HG03457 (cell line): ENCODE results near the gene TSPAN14.
"Not testable (repeated sequence)": the region's sequence is repeated elsewhere in the genome, so short reads cannot be mapped to it uniquely, and the experiment has no call there.

Experiments
- ATAC-seq: cut with Tn5 transposase; IDR thresholded peaks from one replicate; pipeline ENCODE4 v1.9.1; 2021; ENCODE audit warnings: moderate number of reproducible peaks; ENCODE audit not compliant: unreplicated experiment

Gene TSPAN14

DNA sequence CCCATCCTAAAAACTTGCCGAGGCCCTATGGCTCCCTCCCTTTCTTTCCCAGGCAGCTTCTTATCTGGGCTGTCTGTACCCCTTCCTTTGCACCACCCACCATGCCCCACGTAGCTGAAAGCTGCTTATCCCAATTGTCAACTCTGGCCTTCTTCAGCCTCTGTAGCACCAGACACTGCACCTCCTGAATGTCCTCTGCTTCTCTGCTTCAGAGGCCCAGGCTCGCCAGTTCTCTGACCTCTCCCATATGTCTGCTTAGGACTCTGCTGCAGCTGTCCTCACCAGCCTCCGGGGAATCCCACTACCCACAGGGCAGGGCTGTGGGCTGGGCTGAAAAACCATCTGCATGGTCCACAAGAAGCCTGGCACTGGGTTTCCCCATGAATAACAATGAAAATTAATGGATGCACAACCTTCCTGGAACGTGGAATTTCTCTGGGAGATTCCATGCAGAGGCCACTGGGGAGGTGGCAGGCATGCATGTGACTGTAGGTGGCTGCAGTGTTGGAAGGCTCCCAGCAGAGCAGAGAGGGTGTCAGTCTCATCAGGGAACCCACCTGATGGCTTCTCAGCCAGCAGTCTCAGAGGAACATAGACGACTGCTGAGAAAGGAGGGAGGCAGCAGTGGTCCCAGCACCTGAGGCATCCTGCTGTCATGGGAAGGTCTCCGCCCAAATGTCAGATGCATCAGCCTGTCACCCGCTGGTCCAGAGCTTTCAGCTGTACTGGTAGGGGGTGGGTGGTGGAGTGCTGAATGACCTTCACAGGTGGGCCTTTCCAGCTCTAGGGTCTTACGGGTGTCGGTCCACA, 66.8 kb downstream of the TSPAN14 start:
- ATAC-seq = no peak

DNA sequence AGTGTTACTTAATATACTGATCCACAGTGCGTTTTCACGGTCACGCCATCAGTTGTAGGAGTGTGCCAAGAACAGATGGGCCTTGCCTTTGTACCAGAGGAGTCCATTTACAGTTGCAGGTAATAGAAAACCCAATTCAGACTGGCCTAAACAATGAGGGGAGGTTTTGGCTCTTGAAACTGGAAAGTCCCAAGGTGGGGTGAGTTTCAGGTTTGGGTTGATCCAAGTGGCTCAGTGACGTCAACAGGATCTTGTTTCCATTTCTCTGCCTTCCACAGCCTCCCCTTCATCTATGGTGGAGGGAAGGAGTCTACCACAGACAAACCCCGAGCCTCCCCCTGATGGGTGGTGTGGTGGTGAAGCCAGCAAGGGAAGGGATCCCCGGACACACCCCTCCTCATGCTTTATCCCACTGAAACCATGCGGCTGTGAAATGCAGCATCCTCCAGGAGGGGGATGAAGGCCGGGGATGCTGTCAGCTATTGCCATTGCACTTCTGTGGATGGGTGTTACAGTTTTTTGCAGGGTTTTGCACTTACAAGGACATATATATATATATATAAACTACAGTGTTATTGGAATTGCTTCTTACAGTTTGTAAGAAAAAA, 68.8 kb downstream of the TSPAN14 start:
- no peak for ATAC-seq

DNA sequence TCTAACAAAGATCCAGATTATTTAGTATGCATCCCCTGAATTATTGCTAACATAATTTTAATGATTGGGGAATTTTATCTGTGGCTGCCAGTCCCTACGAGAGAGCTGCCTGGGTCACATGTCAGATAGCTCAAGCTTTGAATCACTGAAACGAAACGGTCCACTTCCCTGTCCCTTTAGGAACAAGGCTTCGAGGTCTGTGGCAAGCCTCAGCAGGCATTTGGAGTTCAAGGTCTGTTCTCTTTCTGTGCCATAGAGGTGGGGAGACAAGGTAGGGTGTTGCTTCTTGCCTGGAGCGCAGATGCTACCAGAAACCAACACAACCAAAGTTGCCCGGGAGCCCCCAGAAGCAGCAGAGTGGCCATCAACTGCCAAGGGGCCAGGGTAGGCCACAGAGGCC, 69.7 kb downstream of the TSPAN14 start:
- ATAC-seq = no peak

DNA sequence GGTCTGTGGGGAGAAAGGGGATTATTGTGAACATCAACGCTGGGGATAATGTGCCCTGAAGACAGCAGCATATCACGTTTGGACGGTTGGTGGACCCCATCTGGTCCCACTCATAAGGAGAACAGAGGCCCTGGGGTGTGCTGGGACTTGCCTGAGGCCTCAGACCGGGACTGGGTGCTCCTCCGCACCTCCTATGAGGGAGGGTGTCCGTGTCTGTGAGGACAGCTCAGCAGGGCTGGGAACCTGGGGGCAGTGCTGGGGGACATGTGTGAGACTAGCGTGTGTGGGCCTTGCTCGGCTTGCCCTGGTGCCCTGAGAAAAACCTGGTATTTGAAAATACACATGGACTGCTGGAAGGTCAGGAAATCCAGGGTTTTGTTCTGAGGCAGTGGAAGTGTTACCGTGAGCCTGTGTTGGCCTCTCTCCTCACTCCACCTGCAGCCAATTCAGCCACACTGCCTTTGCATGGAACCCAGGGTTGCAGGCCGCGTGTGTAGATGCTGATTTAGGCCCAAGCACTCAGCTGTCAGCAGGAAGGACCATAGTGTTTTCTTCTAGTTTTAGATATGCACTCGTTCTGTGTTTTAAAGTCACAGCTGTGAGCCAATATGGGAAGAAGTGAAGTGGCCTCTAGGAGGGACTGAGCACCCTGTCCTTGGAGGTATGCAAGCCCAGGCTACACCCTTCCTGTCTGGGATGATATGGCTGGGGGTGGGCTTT, 70.2 kb downstream of the TSPAN14 start:
- no peak for ATAC-seq

DNA sequence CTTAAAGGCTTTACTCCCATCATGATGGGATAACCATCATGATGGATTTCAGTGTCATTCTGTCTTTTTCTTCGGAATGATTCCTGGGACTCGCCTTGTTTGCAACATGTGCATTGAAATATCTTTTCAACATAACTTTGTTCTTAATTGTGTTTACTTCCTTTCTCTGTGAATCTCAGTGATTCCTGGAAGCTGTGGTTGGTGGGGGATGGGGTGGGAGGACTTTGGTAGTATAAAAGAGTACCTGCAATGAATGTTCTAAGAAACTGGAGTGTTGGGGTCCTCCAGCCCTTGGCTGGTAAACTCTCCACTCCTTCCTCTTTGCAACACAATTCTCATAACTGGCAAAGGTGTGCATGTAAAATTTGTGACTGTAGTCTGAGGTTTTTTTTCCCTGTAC, 72.1 kb downstream of the TSPAN14 start:
- no peak for ATAC-seq

DNA sequence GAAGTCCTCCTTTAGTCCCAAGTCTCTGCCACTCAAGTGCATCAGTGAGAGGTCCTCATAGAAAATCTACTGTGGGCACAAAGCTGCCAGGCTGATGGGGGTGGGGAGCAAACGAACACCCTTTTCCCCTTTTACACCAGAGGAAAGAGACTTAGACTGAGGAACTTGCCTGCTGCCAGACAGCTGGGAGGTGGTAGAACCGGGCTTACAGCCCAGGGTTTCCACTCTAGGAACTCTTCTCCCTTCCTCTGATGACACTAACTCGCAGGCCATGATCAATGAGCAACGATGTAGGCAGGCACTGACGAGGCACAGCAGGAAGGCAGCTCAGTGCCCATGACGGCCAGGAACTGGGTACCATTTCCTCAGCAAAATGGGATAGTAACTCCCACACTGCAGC, 72.6 kb downstream of the TSPAN14 start:
- ATAC-seq = no peak

DNA sequence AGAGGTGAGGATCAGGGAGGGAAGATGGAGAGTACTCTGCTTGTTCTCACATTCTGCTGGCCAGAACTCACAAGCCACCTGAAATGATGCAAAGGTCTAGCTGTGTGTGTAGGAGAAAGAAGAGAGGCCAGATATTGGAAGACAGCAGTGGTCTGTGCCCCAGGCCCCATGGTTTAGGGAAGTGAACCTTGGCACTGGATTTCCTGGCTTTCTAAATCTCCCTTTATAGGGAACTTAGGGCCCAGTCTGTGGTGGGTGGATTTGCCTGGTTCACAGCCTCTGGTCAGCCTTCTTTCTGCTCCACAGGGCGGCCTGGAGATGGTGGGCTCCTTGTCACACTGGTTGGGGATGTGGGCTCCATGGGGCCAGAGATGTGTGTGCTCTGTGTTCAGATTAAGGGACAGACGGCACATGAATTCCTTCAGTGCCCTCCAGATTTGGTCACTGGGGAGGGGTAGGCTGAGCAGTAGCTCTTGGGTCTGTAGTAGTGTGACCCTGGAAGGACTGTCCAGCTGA, 74.1 kb downstream of the TSPAN14 start:
- ATAC-seq = no peak

DNA sequence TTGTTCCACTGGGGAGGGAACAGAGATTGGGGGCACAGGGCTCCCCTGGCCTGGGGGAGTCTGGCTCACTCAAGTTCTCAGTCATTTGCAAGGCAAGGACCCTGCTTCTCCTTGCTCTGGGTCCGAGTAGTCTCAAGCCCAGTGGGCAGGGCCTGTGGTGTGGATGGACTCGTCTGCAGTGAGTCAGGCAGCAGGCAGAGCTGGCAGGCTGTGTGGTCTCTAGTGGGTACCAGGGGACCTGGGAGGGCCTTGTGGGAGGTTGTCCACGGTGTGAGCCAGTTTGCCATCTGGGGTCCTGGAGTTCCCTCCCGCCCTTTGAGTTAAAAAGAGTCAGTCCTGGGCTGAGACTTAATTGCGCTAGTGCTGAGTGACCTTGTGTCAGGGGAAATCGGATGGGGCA, 74.8 kb downstream of the TSPAN14 start:
- ATAC-seq = no peak

DNA sequence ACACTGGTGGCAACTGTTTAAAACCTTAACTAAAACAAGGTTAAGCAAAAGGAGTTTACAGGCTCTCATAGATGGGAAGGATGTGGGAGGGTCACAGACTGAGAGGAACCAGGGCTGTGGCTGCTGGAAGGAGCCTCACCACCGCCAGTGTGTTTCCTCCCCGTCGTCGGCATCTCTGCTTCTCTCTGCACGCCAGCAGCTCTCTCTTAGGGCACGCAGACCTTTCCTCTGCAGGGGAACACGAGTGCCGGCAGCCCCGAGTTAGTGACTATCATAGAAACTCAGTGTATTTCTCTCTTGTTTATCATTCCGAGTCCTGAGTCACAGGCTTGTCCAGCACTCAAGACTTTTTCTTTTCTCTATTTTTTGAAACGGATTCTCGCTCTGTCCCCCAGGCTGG, 75.5 kb downstream of the TSPAN14 start:
- no peak for ATAC-seq

DNA sequence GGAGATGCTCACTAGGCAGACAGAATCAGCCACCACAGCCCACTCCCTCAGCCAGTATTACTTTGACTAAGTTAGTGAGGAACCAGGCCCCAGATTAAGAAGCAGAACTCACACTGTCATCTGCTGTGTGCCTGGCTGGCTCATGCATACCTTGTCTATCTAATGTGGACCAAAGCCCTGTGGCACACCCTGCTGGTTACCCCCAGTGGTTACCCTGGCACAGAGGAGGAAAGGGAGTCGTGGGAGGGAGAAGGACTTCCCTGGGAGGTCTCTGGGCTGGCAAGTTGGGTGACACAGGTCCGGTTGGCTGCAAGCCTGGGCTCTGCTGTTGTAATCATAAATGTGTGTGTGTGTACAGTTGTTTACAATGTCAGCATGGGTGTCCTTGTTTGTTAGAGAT, 76.1 kb downstream of the TSPAN14 start:
- no peak for ATAC-seq

DNA sequence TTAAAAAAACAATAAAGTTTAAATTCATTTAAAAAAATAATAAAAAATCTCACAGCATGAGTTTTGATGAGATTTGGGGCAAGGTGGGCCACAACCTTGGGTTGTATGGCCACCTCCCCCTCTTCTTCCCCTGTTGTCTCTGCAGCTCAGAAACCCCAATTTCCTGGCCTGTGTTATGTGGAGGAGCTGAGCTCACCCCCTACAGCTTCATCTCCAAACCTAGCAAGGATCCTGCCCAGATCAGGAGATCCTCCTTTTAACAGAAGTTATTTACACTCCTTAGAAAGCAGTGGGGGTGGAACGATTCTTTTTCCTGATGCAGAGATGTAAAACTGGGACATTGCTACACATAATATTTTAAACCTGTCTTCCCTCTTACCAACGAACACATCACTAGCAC, 76.7 kb downstream of the TSPAN14 start:
- no peak for ATAC-seq

DNA sequence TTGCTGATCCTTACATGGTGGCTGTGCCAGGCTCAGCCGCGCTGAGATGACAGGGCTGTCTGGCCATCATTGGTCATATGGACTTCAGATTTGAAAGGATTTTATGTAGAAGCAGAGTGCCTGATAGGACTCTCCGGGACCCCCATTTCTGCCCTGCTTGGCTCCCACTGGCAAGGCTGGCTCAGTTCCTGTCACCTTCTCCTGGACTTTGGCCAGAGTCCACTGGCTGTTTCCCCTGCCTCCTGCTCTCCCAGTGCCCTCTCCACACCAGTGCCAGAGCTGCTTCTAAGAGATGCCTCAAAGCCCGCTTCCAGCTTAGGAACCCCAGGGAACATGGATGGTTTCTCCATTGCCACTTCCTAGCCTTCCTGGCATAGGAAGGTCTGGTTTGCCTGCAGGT, 78.5 kb downstream of the TSPAN14 start:
- ATAC-seq = no peak

DNA sequence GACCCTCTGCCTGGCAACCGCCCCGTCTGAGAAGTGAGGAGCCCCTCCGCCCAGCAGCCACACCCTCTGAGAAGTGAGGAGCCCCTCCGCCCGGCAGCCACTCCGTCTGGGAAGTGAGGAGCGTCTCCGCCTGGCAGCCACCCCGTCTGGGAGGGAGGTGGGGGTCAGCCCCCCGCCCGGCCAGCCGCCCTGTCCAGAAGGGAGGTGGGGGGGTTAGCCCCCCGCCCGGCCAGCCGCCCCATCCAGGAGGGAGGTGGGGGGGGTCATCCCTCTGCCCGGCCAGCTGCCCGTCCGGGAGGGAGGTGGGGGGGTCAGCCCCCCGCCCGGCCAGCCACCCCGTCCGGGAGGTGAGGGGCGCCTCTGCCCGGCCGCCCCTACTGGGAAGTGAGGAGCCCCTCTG, 79.9 kb downstream of the TSPAN14 start:
- ATAC-seq = not testable (repeated sequence)

DNA sequence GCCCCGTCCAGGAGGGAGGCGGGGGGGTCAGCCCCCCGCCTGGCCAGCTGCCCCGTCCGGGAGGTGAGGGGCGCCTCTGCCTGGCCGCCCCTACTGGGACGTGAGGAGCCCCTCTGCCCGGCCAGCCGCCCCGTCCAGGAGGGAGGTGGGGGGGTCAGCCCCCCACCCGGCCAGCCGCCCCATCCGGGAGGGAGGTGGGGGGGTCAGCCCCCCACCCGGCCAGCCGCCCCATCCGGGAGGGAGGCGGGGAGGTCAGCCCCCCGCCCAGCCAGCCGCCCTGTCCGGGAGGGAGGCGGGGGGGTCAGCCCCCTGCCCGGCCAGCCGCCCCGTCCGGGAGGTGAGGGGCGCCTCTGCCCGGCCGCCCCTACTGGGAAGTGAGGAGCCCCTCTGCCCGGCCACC, 80.5 kb downstream of the TSPAN14 start:
- ATAC-seq = not testable (repeated sequence)

DNA sequence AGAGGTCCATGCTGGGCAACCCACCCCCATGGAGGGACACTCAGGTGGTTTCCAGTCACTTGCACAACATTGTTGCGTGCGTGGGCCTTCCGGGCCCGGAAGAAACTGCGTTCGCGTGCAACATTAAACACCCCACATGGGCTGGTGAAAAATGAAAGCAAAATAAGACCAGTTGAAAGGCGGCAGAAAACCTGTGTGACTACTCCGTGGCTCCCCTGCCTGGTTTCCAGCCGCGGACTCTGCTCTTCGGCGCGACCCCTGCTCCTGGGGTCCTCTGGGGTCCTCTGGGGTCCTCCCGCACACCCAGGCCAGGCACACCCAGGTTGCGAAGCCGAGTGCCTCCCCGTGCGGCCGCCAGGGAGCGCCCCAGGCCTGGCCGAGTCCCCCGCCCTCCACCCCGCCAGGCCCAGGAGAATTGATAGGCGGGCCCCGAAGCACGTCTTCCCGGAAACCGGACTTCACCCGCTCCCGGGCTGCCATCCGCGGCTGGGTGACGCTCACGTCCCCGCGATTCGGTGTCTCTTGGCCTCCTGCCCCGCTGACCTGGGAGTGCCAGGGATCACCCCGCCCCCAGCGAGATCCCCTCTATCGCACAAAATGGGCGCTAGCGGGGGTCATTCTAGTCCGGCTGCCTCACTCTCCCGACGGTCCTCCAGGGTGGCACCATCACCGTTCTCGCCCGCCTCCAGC, 81.7 kb downstream of the TSPAN14 start:
- peak; percentile 81 for ATAC-seq

DNA sequence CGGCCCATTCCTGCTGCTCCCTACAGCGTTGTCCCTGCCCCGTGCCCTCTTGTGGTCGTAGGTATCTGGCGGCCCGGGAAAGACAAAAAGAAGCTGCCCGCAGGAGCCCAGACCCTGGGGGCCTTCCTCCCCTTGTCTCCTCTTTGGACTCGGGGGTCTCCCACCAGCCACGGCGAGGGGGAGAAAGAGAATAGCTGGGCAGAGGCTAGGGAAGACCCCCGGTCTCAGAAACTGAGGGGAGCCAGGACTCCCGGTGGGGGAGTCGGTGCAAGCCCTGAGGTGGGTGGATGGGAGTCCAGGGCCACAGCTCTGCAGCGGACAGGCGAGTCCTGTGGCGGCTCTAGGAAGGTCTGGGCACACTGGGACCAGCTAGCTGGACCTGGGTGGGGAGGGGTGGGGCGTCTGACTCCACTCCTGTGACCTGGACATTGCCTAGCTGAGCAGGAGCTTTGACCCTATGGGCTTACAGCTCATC, 82.3 kb downstream of the TSPAN14 start:
- ATAC-seq = no peak

DNA sequence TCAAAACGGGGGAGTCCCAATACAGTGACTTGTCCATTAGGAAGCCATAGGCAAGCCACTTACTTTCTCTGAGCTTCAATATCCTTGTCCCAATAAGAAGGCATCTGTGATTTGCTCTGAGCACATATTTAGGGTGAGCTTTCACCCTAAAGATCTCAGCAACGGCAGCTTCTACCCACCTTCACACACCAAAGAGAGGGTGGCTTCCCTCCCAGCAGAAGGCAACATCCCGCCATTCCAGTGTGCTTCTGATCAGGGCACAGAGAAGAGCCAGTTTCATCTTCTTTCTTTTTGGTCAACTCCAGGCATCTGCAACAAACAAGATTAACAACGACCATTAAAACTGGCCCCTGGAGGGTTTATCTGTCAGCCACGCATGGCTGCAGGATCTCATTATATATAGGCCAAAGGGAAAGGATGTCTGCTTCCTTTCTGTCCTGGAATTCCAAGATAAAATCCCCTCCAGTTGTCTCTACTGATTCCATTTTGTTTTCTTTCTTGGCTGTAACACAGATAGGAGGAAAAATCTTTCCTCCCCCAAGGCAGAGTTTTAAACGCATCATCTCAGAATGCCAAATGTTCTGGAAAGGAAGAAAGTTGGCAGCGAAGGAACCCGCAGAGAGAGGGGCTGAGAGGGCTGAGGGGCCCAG, 83.1 kb downstream of the TSPAN14 start:
- ATAC-seq = no peak

DNA sequence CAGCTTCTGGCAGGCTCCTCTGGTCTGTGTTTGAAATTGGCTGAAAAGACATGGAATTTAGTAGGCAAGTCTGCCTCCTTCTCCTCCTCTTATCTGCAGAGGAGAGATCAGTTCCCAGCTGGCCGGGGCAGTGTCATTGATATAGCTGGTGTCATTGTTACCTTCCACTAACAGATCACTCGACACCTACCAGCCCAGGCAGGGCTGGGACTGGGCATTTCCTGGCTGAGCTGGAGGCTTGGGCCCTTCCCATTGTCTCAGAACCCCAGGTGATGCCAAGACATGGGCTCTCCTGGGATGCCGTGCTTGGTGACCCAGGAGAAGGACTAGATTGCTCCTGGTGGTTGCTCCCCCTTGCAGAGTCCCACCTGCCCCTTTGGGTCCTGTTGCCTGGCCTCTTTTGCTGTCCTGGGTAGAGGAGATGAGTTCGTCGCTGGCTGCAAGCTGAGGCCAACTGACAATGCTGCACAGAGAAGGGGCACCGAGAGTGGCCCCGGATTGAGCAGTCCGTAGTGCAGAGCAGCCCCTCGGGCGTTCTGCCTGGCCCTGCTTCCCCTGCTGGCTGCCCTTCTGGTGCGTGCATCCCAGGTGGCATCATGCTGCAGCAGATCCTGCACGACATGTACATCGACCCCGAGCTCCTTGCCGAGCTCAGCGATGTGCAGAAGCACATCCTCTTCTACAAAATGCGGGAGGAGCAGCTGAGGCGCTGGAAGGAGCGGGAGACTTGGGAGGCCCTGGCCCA, 83.8 kb downstream of the TSPAN14 start, which contains the start of gene SH2D4B:
Gene SH2D4B, plus strand, starts transcription at position 167 of the 745 bp plus-strand sequence. Its CDS starts 430 bp downstream, at position 597.
- no peak for ATAC-seq

DNA sequence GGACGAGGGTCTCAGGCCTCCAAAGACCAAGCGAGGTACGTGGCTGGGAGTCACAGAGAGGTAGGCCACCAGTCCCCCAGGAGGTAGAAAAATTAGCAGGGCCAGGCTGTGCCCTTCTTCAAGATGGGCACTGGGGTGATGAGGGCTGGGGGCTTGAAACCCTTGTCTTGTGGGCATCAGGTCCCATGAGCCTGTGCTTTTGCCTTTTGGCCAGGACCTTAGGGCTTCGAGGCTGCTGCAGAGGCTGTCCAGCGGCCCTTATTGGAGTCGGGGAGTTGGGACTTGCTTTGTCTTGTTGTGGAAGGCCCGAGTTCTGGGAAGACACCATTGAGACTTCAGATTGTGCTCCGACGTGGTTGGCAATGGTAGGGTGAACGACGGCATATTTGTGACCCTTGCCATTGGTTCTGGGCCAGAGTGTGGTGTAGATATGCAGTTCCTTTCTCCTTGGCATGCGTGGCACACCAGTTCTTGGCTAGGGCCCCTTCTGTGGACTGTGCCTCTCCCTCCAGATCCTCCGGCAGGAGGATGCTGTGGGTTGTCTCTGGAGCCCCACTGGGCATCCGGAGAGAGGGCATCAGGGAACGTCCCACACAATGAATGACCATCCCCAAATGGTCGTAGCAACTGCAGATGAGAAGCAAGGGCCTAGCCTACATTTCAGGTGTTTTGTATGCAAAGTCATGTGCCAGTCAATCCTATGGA, 84.5 kb downstream of the TSPAN14 start:
- ATAC-seq = no peak
